Naive thymus-derived CD8-positive, alpha-beta T cell (primary cell): ENCODE data around the gene SSTR4. TPM values are rescaled to one million over a fixed set of nuclear protein-coding genes. Genes with fewer than 3 reads are reported as not detected.
"Not testable (repeated sequence)": the region's sequence is repeated elsewhere in the genome, so short reads cannot be mapped to it uniquely, and the experiment has no call there.

Source experiments
- ATAC-seq, 2 donors: fragments of 150-1000 bp; cut with Tn5 transposase in 1 of 2; sonication (Bioruptor Pico), chemical (Tn5 transposase) in 1 of 2; 1 replicate in 1 of 2; 2 replicates in 1 of 2; pipeline ENCODE4 v1.10.0; 2021; ENCODE audit warnings: mild to moderate bottlenecking in 2 of 2, moderate library complexity in 2 of 2
- POLR2A ChIA-PET: fragments of 350-600 bp; sonication (Branson Sonifier 250); formaldehyde crosslinking; loops from one replicate; lab custom pipeline; 2021; ENCODE audit warnings: antibody characterized with exemption; lab: Charles Lee
- DNase-seq, 10 donors: peaks; one replicate each; pipeline versions ENCODE4 v3.0.0 to v3.0.0-alpha.2; 2020 to 2022
- H3K27ac Mint-ChIP-seq, 10 donors: one replicate each; pipeline ENCODE4 v1.8.0; 2020 to 2022; ENCODE audit warnings: mild to moderate bottlenecking in 10 of 10, mixed read lengths in 10 of 10, moderate library complexity in 4 of 10, inconsistent platforms in 1 of 10
- H3K27me3 Mint-ChIP-seq, 5 donors: one replicate each; pipeline ENCODE4 v1.8.0; 2021 to 2022; ENCODE audit warnings: mixed read lengths in 5 of 5
- H3K36me3 Mint-ChIP-seq, 3 donors: one replicate each; pipeline ENCODE4 v1.8.0; 2020 to 2022; ENCODE audit warnings: mixed read lengths in 3 of 3, mild to moderate bottlenecking in 2 of 3, inconsistent platforms in 1 of 3
- H3K4me1 Mint-ChIP-seq, 4 donors: one replicate each; pipeline ENCODE4 v1.8.0; 2021 to 2022; ENCODE audit warnings: mixed read lengths in 4 of 4
- H3K4me3 Mint-ChIP-seq, 10 donors: one replicate each; pipeline ENCODE4 v1.8.0; 2020 to 2022; ENCODE audit warnings: mild to moderate bottlenecking in 10 of 10, mixed read lengths in 10 of 10, moderate library complexity in 6 of 10, inconsistent platforms in 1 of 10
- H3K9me3 Mint-ChIP-seq, 9 donors: one replicate each; pipeline ENCODE4 v1.8.0; 2020 to 2022; ENCODE audit warnings: mixed read lengths in 9 of 9, mild to moderate bottlenecking in 3 of 9, inconsistent platforms in 1 of 9, moderate library complexity in 1 of 9
- polyA plus RNA-seq, 3 donors: library from polyadenylated mRNA; unstranded; fragments of 300-500 nt; fragmentation: Illumina TruSeq; gene quantifications; one replicate each; pipeline ENCODE4 v1.2.3, GENCODE V29; 2021
- total RNA-seq, 8 experiments: library from RNA in 2 of 8; stranded (reverse) in 2 of 8; gene quantifications; one replicate each; pipeline ENCODE4 v1.2.3 and lab custom pipeline; 2021 to 2026

Gene SSTR4
- total and polyA plus RNA-seq, 5 experiments from 2014 or later, result not detected

DNA sequence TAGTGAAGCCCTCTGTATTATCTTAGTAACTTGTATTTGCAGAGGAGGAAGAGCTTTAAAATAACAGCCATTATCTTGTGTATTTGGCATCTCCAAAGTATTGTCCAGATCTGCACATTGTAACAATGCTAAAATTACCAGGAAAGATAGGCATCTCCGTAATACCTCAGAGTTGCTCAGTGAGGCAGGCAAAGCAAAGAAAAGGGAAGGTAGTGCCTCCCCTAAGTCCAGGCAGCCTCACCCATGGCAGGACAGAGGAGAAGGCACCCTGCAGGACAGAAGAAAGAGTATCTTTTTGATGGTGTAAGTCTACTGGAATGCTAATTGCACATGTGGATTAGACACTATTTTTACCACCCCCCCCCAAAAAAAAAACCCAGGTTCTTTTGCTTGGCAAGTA is 13.6 kb upstream of the SSTR4 start:
- POLR2A ChIA-PET, result no interaction called here
- Mint-ChIP-seq H3K9me3 (no peaks in the 10 kb centered on the region), H3K4me3 (no peak overlapping the region), H3K36me3 (no peaks in the 10 kb centered on the region), H3K27me3 (peaks cover 0 to 1% (median 0%) of the 10 kb centered on the region in 5 donors), H3K27ac (no peak overlapping the region), H3K4me1 (peaks cover 0 to 3% (median 0%) of the 10 kb centered on the region in 4 donors)
- DNase-seq (no peak), ATAC-seq (no peak)

DNA sequence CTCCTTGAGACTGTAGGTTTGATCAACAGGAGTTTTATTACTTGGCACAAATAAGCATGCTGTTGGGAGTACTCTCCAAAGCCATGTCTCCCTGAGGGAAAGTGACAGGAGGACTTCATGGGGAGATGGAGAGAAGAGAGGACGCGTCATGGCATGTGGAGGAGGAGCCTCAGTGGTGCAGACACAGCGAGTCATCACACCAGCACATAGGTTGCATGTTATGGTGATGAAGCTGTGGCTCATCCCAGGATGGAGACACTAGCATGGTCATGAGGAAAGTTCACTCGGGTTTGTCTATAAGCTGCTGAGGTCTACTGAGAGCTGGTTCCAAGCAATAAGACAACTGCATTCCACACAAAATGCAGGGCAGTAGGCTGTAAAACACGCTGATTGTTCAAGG is 13.2 kb upstream of the SSTR4 start:
- Mint-ChIP-seq H3K27ac (no peak overlapping the region), H3K36me3 (no peaks in the 10 kb centered on the region), H3K4me3 (no peak overlapping the region), H3K9me3 (no peaks in the 10 kb centered on the region), H3K27me3 (peaks cover 0 to 2% (median 0%) of the 10 kb centered on the region in 5 donors), H3K4me1 (peaks cover 0 to 3% (median 0%) of the 10 kb centered on the region in 4 donors)
- POLR2A ChIA-PET, result no interaction called here
- no peak for DNase-seq
- ATAC-seq, result no peak

DNA sequence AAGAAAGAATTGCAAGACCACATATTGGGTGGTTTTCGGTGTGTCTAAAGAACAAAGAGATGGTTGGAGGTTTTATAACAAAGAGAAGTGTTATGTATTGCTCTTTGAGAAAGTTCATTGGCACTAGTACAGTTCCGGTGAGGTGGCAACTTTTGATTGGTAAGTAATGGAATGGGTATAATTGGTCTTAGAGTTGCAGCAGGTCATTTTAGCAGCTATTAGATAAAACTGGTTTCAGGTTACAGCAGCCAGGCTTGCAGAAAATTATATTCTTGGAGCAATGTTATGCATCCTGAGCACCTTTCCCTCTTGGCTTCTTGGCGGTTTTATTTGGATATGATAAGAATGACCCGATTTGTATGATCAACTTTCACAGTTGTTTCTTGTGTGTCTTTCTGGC is 12.3 kb upstream of the SSTR4 start:
- Mint-ChIP-seq H3K4me1 (peaks cover 0 to 3% (median 0%) of the 10 kb centered on the region in 4 donors), H3K9me3 (no peaks in the 10 kb centered on the region), H3K27ac (no peak overlapping the region), H3K36me3 (no peaks in the 10 kb centered on the region), H3K4me3 (no peak overlapping the region), H3K27me3 (peaks cover 0 to 2% (median 0%) of the 10 kb centered on the region in 5 donors)
- ATAC-seq (no peak), DNase-seq (no peak)
- POLR2A ChIA-PET, result no interaction called here

DNA sequence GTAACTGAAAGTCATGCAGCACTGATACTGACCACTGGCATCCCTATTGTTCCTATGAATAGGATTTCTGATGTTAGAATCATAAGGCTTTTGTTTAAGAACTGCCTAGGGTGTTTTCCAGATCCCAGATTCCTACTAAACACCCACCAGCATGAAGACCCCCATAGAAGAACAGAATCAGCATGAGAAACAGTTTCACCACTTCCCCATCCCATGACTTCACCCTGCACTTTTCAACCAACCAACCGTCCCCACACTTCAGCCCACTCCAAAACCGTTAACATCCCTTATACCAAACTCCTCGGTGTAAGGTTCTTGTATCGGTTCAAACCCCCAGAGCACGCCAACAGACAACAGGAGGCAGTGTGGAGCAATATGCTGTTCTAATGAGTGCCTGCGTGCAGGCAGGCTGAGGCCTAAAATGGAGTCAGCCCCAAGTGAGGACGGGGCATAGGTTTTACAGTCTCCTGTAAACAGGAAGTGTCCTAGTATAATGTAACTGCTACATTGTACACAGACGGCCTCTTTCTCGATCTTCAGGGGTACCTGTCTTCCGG is 11.4 kb upstream of the SSTR4 start:
- H3K4me1 Mint-ChIP-seq, result peaks cover 0 to 3% (median 0%) of the 10 kb centered on the region in 4 donors
- H3K4me3 Mint-ChIP-seq, result no peak overlapping the region
- H3K36me3 Mint-ChIP-seq, result no peaks in the 10 kb centered on the region
- ATAC-seq (no peak), DNase-seq (no peak)
- POLR2A ChIA-PET, result no interaction called here
- no peak overlapping the region for H3K27ac Mint-ChIP-seq
- H3K27me3 Mint-ChIP-seq, result peaks cover 0 to 2% (median 0%) of the 10 kb centered on the region in 5 donors
- no peaks in the 10 kb centered on the region for H3K9me3 Mint-ChIP-seq

DNA sequence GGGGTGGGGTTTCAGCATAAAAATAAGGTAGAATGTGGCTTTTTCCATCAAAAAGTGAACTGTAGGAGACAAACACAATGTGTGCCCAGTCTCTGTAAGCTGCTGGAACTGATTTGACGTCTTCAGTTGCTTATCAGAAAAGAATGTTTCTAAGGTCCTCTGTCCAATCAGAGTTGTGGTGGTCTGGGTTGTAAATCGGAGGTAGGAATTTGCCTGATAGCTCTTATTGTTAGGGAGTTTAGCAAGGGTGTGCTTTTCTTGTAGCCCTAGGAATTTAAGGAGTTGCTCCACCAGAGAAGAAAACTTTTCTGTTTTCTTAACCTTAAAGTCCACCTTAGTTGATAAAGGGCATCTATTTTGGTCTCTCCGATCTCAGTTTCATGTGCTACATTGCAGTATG is 10.4 kb upstream of the SSTR4 start:
- Mint-ChIP-seq H3K36me3 (no peaks in the 10 kb centered on the region), H3K4me3 (no peak overlapping the region), H3K27me3 (peaks cover 0 to 2% (median 0%) of the 10 kb centered on the region in 5 donors), H3K27ac (no peak overlapping the region), H3K4me1 (peaks cover 0 to 3% (median 0%) of the 10 kb centered on the region in 4 donors), H3K9me3 (no peaks in the 10 kb centered on the region)
- ATAC-seq (no peak), DNase-seq (no peak)
- POLR2A ChIA-PET, result no interaction called here

DNA sequence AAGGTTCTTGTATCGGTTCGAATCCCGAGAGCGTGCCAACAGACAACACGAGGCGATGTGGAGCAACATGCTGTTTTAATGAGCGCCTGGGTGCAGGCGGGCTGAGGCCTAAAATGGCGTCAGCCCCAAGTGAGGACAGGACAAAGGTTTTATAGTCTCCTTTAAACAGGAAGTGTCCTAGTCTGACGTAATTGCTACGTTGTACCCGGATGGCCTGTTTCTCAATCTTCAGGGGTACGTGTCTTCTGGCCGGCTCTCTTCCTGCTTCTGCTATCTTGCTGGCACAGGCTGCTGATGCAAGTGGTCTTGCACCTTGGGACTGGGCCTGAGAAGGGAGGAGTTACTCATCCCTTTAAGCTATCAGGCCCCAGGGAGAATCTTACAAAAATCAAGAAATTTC is 9.6 kb upstream of the SSTR4 start:
- ATAC-seq, POLR2A ChIA-PET, H3K4me1 Mint-ChIP-seq, H3K27me3 Mint-ChIP-seq, DNase-seq, H3K36me3 Mint-ChIP-seq, H3K4me3 Mint-ChIP-seq, H3K27ac Mint-ChIP-seq, H3K9me3 Mint-ChIP-seq: not testable (repeated sequence)

DNA sequence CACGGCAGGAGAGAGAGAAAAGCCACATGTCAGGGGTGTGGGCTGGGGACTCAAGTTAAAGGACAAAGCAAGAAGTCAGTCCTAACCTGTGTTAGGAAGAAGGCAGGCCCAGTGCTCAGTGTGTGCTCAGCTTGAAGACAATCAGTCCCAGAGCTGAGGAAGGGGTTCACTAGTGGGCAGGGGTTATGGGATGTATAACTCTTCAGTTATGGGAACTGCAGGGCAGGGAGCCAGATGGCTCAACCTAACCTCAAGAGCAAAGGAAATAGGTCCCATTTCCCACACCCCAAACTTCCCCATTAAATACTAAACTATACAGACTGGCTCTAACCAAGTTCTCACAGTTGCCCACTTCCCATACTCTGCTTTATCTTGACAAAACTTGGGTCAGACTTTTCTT is 7.4 kb upstream of the SSTR4 start:
- POLR2A ChIA-PET, result no interaction called here
- ATAC-seq (no peak), DNase-seq (no peak)
- Mint-ChIP-seq H3K4me3 (no peak overlapping the region), H3K36me3 (no peaks in the 10 kb centered on the region), H3K4me1 (peaks cover 0 to 4% (median 0%) of the 10 kb centered on the region in 4 donors), H3K27ac (no peak overlapping the region), H3K9me3 (no peaks in the 10 kb centered on the region), H3K27me3 (peaks cover 0 to 6% (median 2%) of the 10 kb centered on the region in 5 donors)

DNA sequence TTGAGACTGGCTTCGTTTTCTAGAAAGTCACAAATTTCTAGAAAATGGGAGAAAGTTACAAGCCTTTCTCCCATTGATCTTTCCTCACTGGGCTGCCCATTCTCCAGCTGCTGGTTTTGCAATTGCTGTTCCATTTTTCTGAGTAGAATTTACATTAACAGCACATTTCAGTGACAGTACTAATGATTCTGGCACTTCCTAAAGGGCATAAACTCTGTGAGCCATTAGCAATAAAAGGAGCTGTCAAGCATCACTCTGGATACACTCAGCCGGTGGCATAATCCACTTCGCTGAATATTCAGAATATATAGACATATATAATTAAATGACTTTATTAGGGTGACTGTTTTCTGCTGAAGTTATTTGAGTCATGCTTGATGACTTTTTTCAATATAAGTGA is 6.7 kb upstream of the SSTR4 start:
- H3K4me1 Mint-ChIP-seq, result peaks cover 0 to 4% (median under 1%) of the 10 kb centered on the region in 4 donors
- DNase-seq (no peak), ATAC-seq (no peak)
- no peaks in the 10 kb centered on the region for H3K9me3 Mint-ChIP-seq
- peaks cover 2 to 12% (median 6%) of the 10 kb centered on the region in 5 donors for H3K27me3 Mint-ChIP-seq
- no peak overlapping the region for H3K4me3 Mint-ChIP-seq
- POLR2A ChIA-PET, result no interaction called here
- no peaks in the 10 kb centered on the region for H3K36me3 Mint-ChIP-seq
- H3K27ac Mint-ChIP-seq, result no peak overlapping the region

DNA sequence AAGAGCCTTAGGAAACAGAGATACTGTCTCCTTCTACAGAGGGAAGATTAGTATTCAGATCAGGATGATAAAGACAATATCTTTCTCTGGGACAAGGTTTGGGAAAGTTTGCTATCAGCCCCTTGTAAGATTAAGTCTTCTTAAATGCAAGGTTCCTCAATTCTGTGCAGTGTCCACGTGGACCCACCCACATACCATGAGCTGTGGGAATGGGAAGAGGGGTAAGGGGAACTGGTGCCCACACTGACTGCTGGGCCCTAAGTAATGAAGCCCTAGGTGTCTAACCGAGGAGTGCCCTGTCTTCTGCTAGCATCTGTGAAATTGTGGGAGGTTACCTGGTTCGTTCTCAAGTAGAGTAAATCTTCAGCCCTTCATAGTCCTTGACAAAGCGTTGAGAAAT is 5.8 kb upstream of the SSTR4 start:
- H3K9me3 Mint-ChIP-seq, result no peaks in the 10 kb centered on the region
- no peaks in the 10 kb centered on the region for H3K36me3 Mint-ChIP-seq
- peaks cover 0 to 4% (median under 1%) of the 10 kb centered on the region in 4 donors for H3K4me1 Mint-ChIP-seq
- H3K4me3 Mint-ChIP-seq, result no peak overlapping the region
- DNase-seq (no peak), ATAC-seq (no peak)
- H3K27ac Mint-ChIP-seq, result no peak overlapping the region
- peaks cover 2 to 17% (median 11%) of the 10 kb centered on the region in 5 donors for H3K27me3 Mint-ChIP-seq
- POLR2A ChIA-PET, result no interaction called here

DNA sequence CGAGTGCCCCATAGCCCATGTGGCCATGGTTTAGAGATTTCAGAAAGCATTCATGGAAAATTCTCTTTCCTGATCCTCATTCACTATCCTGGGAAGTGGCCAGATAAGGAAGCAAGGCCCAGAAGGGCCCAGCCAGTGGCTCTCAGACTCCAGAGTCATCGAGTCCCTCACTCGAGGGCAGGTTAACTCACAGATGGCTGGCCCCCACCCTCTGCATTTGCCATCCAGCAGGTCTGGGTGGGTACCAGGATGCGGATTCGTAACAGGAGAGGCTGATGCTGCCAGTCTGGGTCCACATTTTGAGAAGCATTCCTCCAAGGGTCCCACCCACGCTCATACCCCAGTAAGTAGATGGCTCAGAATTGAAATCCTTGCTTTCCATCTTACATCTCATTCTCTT is 3.8 kb upstream of the SSTR4 start:
- no peak for ATAC-seq
- Mint-ChIP-seq H3K4me3 (no peak overlapping the region), H3K36me3 (no peaks in the 10 kb centered on the region), H3K27ac (no peak overlapping the region), H3K9me3 (no peaks in the 10 kb centered on the region), H3K4me1 (peaks cover 0 to 2% (median under 1%) of the 10 kb centered on the region in 4 donors), H3K27me3 (peaks cover 3 to 24% (median 14%) of the 10 kb centered on the region in 5 donors)
- POLR2A ChIA-PET, result no interaction called here
- no peak for DNase-seq

DNA sequence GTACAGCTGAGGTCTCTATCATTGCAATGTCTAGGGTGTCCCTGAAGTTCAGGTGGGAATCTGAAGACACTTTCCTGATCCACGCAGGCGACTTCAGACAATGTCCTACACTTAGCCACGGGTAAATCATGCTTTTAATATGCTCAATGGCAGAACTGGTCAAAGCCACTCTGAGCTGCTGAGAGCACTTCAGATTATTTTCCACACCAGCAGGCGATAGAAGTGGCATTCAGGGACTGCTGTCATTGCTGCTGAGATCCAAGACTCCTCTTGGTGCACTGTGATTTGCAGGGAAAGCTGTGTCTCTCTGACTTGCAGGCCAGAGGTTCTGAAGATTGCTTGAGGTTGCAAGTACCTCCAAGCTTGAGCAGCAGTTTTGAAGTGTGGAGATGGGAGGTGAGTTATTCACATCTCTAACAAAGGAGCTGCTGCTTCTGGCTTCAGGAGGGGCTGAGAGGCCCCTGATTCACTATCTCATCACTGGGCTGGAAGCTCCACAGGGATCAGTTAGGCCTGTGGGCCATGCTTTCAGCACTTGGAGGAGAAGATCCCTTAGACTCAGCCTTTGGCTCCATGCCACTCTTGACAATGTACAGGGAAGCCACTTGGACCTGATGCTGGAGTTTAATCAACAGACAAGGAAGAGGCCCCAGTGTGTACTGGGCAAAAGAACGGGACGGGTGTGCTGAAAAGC is 2.9 kb upstream of the SSTR4 start:
- POLR2A ChIA-PET, result no interaction called here
- Mint-ChIP-seq H3K27me3 (peaks cover 7 to 32% (median 20%) of the 10 kb centered on the region in 5 donors), H3K4me1 (peaks cover 0 to 2% (median under 1%) of the 10 kb centered on the region in 4 donors), H3K36me3 (no peaks in the 10 kb centered on the region), H3K9me3 (peaks cover 0 to 2% (median 0%) of the 10 kb centered on the region in 9 donors), H3K27ac (no peak overlapping the region), H3K4me3 (no peak overlapping the region)
- DNase-seq (no peak), ATAC-seq (no peak)

DNA sequence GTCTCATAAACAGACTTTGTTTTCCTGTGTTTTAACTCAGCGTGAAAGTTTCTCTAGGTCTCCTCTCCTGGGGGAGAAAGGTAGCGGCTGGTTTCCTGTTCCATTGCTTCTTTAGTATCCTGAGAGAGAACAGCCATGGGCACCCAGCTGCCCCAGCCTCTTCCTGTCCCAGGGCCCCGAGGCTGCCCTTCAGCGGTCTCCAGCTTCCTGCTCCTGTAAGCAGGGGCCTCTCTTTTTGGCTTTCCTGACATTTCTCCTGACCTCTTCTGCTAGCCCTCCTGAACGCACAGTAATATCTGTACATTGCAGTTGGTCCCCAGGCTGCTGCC is 2.4 kb upstream of the SSTR4 start:
- H3K27ac Mint-ChIP-seq, result no peak overlapping the region
- H3K4me1 Mint-ChIP-seq, result peaks cover 0 to 2% (median under 1%) of the 10 kb centered on the region in 4 donors
- peaks cover 10 to 37% (median 22%) of the 10 kb centered on the region in 5 donors for H3K27me3 Mint-ChIP-seq
- H3K4me3 Mint-ChIP-seq, result no peak overlapping the region
- POLR2A ChIA-PET, result no interaction called here
- no peak for DNase-seq
- ATAC-seq, result no peak
- peaks cover 0 to 3% (median 0%) of the 10 kb centered on the region in 9 donors for H3K9me3 Mint-ChIP-seq
- no peaks in the 10 kb centered on the region for H3K36me3 Mint-ChIP-seq

DNA sequence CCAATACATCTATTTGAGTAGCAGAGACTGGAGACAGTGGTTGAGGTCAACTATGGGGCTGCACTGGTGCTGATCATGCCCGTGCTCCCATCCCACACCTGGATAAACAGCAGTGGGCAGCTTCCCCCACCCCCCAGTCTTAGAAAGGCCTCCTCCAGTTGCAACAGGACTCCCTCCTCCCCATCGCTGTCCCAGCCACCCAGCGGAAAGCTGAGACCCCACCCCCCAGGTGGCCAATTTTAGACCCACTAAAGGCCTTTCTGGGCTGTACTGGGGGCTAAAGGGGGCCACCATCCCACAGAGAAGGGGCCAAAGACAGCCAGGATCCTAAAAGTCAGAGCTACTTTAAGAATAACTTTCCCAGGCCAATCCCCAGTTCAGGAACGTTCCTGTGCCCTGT is 1.2 kb upstream of the SSTR4 start:
- POLR2A ChIA-PET, result no interaction called here
- Mint-ChIP-seq H3K4me1 (peaks cover 0 to 2% (median under 1%) of the 10 kb centered on the region in 4 donors), H3K4me3 (no peak overlapping the region), H3K9me3 (peaks cover 0 to 3% (median 0%) of the 10 kb centered on the region in 9 donors), H3K36me3 (no peaks in the 10 kb centered on the region), H3K27me3 (peaks cover 11 to 37% (median 24%) of the 10 kb centered on the region in 5 donors), H3K27ac (no peak overlapping the region)
- ATAC-seq (no peak), DNase-seq (no peak)
